OCI-LY1 (cell line): ENCODE data around the gene C2CD5.

Source experiments
- EZH2 ChIP-seq: fragments of 200-600 bp; sonication (generic), shearing (Covaris generic); IDR thresholded peaks from 2 replicates; pipeline ENCODE4 v1.8.0; 2017; ENCODE audit warnings: borderline replicate concordance, mixed run types, mild to moderate bottlenecking, antibody characterized with exemption, low read length, moderate library complexity, mixed read lengths
- TF ChIP-seq, protein P1 (sequence below): fragments of 200-600 bp; sonication (generic), shearing (Covaris generic); IDR thresholded peaks from 2 replicates; pipeline ENCODE4 v1.5.1; 2017; ENCODE audit warnings: mild to moderate bottlenecking, antibody characterized with exemption, low read length, moderate library complexity, mixed read lengths

DNA sequence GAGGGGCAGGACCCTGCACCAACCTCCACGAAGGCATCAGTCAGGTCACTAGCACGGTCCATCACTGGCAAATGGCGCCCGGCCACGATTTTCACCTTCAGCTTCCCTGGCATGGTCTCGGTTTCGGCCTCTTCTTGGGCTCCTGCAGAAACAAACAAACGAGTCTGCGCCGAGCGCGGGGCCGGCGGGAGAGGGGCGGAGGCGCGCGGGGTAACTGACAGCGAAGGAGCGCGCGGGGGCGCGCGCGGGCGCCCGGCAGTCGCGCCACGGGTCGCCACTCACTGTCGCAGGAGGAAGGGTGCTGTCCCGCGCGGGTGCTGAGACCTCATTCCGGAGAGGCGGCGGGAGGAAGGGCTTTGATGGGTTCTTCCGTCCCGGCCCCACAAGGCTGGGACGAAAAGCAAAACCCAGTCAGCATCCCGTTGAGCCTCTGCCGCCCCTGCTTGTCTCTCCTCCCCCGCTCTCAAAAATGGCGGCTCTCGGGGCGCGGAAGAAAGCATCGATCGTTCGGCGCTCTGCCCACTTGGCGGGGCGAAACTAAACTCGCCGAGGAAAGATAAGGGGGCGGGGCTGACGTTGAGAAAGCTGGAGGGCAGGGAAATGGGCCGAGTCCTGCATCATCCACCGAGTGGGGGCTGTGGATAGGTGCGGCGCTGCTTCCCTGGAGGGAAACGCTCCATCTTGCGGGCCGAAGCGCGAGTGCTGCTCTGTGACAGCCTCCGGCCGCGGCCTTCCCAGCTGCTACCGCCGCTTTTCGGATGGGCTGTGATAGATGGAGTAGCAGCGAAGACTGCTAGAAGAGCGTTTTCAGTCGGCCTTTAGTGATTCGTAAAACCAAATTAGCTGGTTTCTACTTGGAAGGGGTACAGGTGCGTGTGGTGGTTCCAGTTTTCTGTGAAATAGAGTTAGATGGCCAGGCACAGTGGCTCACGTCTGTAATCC, at the start of gene C2CD5:
- TF ChIP-seq, protein P1, sequence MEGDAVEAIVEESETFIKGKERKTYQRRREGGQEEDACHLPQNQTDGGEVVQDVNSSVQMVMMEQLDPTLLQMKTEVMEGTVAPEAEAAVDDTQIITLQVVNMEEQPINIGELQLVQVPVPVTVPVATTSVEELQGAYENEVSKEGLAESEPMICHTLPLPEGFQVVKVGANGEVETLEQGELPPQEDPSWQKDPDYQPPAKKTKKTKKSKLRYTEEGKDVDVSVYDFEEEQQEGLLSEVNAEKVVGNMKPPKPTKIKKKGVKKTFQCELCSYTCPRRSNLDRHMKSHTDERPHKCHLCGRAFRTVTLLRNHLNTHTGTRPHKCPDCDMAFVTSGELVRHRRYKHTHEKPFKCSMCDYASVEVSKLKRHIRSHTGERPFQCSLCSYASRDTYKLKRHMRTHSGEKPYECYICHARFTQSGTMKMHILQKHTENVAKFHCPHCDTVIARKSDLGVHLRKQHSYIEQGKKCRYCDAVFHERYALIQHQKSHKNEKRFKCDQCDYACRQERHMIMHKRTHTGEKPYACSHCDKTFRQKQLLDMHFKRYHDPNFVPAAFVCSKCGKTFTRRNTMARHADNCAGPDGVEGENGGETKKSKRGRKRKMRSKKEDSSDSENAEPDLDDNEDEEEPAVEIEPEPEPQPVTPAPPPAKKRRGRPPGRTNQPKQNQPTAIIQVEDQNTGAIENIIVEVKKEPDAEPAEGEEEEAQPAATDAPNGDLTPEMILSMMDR: 0 out of 2 replicates have a peak, but pooled peaks have one; percentile 8
- TF ChIP-seq EZH2: no peak
